Measurements from ENCODE around the gene PARD6G.

Gene PARD6G

GRCh38 chr18:80192653-80193385, 54.5 kb downstream of the PARD6G start:
- TF ChIP-seq, protein P1, sequence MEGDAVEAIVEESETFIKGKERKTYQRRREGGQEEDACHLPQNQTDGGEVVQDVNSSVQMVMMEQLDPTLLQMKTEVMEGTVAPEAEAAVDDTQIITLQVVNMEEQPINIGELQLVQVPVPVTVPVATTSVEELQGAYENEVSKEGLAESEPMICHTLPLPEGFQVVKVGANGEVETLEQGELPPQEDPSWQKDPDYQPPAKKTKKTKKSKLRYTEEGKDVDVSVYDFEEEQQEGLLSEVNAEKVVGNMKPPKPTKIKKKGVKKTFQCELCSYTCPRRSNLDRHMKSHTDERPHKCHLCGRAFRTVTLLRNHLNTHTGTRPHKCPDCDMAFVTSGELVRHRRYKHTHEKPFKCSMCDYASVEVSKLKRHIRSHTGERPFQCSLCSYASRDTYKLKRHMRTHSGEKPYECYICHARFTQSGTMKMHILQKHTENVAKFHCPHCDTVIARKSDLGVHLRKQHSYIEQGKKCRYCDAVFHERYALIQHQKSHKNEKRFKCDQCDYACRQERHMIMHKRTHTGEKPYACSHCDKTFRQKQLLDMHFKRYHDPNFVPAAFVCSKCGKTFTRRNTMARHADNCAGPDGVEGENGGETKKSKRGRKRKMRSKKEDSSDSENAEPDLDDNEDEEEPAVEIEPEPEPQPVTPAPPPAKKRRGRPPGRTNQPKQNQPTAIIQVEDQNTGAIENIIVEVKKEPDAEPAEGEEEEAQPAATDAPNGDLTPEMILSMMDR (IDR thresholded peaks at IDR 0.05; ENCODE audit: low read depth, low read length), result no peak
- Histone ChIP-seq H3K27me3 (ENCODE audit: insufficient read depth, low read depth, severe bottlenecking) (no peaks in the 10 kb centered on the region), H3K4me3 (ENCODE audit: low read depth, low read length) (no peak overlapping the region), H3K27ac (no peak overlapping the region), H3K36me3 (no peaks in the 10 kb centered on the region), H3K9me3 (ENCODE audit: severe bottlenecking) (no peaks in the 10 kb centered on the region)
- no peak for DNase-seq

DNA sequence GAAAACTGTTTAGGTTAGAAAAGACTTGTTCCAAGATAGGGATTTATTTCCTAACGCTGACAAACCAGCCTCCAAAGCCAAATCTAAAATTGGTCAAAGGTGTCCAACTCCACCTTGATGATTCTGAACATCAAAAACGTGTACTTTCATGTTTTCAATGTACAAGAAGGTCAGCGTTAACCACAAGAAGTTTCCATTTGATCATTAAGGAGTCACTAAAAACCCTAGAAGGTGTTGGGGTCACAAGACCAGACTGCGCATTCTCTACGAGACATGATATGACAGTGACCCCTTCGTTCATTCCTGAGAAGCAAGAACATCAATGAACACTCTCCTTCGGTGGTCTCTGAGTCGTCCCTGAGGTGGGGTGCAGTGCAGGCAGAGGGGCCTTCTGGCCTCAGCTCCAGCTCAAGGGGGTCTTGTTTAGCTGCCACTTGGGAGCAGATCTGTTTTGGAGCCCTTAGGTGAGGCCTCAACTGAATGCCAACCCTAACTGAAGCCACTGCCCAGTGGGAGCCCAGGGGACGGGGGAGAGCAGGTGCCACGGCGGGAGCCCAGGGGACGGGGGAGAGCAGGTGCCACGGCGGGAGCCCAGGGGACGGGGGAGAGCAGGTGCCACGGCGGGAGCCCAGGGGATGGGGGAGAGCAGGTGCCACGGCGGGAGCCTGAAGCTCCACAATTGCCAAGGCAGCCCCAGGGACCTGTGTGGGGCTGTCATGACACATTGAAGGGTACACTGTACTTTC, 55.2 kb downstream of the PARD6G start:
- H3K27me3 ChIP-seq (ENCODE audit: insufficient read depth, low read depth, severe bottlenecking), result no peaks in the 10 kb centered on the region
- no peaks in the 10 kb centered on the region for H3K36me3 ChIP-seq
- H3K9me3 ChIP-seq (ENCODE audit: severe bottlenecking), result no peaks in the 10 kb centered on the region
- no peak overlapping the region for H3K4me3 ChIP-seq (ENCODE audit: low read depth, low read length)
- no peak overlapping the region for H3K27ac ChIP-seq
- TF ChIP-seq, protein P1 (IDR thresholded peaks at IDR 0.05; ENCODE audit: low read depth, low read length), result no peak
- peak; percentile 4 for DNase-seq

GRCh38 chr18:80191264-80191663, 56.0 kb downstream of the PARD6G start:
- Histone ChIP-seq H3K4me3 (ENCODE audit: low read depth, low read length) (no peak overlapping the region), H3K27me3 (ENCODE audit: insufficient read depth, low read depth, severe bottlenecking) (no peaks in the 10 kb centered on the region), H3K27ac (no peak overlapping the region), H3K9me3 (ENCODE audit: severe bottlenecking) (no peaks in the 10 kb centered on the region), H3K36me3 (no peaks in the 10 kb centered on the region)
- TF ChIP-seq, protein P1 (IDR thresholded peaks at IDR 0.05; ENCODE audit: low read depth, low read length), result no peak
- DNase-seq, result no peak

GRCh38 chr18:80190311-80190710, 57.0 kb downstream of the PARD6G start:
- Histone ChIP-seq H3K4me3 (ENCODE audit: low read depth, low read length) (no peak overlapping the region), H3K9me3 (ENCODE audit: severe bottlenecking) (no peaks in the 10 kb centered on the region), H3K36me3 (no peaks in the 10 kb centered on the region), H3K27ac (no peak overlapping the region), H3K27me3 (ENCODE audit: insufficient read depth, low read depth, severe bottlenecking) (no peaks in the 10 kb centered on the region)
- TF ChIP-seq, protein P1 (IDR thresholded peaks at IDR 0.05; ENCODE audit: low read depth, low read length), result no peak
- no peak for DNase-seq

DNA sequence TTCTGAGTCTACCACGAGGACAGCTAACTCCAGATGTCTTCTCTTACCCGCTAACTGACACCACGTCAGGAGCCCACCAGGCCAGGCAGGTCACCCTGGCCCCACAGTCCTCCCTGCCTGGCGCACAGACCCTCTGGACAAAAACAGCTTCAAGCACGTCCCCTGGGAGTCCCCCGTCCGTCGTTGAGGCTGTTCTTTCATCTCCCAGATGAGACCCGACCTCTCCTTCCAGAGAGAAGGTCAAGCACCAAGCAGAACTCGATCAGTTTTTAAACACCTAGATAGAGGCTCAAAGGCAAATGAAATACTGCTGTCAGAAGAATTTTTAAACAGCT, 57.8 kb downstream of the PARD6G start:
- H3K36me3 ChIP-seq, result no peaks in the 10 kb centered on the region
- H3K9me3 ChIP-seq (ENCODE audit: severe bottlenecking), result no peaks in the 10 kb centered on the region
- TF ChIP-seq, protein P1 (IDR thresholded peaks at IDR 0.05; ENCODE audit: low read depth, low read length), result no peak
- no peak overlapping the region for H3K4me3 ChIP-seq (ENCODE audit: low read depth, low read length)
- DNase-seq, result no peak
- H3K27me3 ChIP-seq (ENCODE audit: insufficient read depth, low read depth, severe bottlenecking), result no peaks in the 10 kb centered on the region
- H3K27ac ChIP-seq, result no peak overlapping the region

Data from WERI-Rb-1 (cell line).